Hepatocyte (in vitro differentiated cells): ENCODE results near the gene BGN. TPM values are rescaled to one million over a fixed set of nuclear protein-coding genes. Genes with fewer than 3 reads are reported as not detected.

Experiments
- DNase-seq: peaks from one replicate; pipeline ENCODE4 v3.0.0-alpha.2; 2016; ENCODE audit warnings: low spot score
- H2AFZ ChIP-seq: fragments of 200-600 bp; sonication (generic); 2 replicates; pipeline ENCODE4 v1.6.0; 2016; ENCODE audit warnings: antibody characterized with exemption, mild to moderate bottlenecking
- H3K27ac ChIP-seq: fragments of 200-600 bp; sonication (generic); 2 replicates; pipeline ENCODE4 v1.5.1; 2016; ENCODE audit warnings: mild to moderate bottlenecking
- H3K27me3 ChIP-seq: fragments of 200-600 bp; sonication (generic); 2 replicates; pipeline ENCODE4 v1.6.1; 2016
- H3K36me3 ChIP-seq: fragments of 200-600 bp; sonication (generic); replicated peaks from 2 replicates; pipeline ENCODE4 v1.5.1; 2016; ENCODE audit warnings: low read depth; ENCODE audit not compliant: insufficient read depth
- H3K4me1 ChIP-seq: fragments of 200-600 bp; sonication (generic); 2 replicates; pipeline ENCODE4 v1.5.1; 2016; ENCODE audit warnings: mild to moderate bottlenecking, moderate library complexity; ENCODE audit not compliant: insufficient read depth
- H3K4me2 ChIP-seq: fragments of 200-600 bp; sonication (generic); 2 replicates; pipeline ENCODE4 v1.6.0; 2016
- H3K4me3 ChIP-seq: fragments of 200-600 bp; sonication (generic); 2 replicates; pipeline ENCODE4 v1.5.1; 2016; ENCODE audit warnings: mild to moderate bottlenecking
- H3K79me2 ChIP-seq: fragments of 200-600 bp; sonication (generic); 2 replicates; pipeline ENCODE4 v1.6.0; 2017; ENCODE audit warnings: mild to moderate bottlenecking
- H3K9me2 ChIP-seq: fragments of 200-600 bp; sonication (generic); replicated peaks from 2 replicates; pipeline ENCODE4 v1.6.0; 2017; ENCODE audit warnings: mild to moderate bottlenecking; ENCODE audit not compliant: insufficient read depth
- H3K9me3 ChIP-seq: fragments of 200-600 bp; sonication (generic); 2 replicates; pipeline ENCODE4 v1.5.1; 2016; ENCODE audit warnings: low read depth, mild to moderate bottlenecking
- H4K20me1 ChIP-seq: fragments of 200-600 bp; sonication (generic); 2 replicates; pipeline ENCODE4 v1.6.0; 2016; ENCODE audit warnings: mild to moderate bottlenecking; ENCODE audit not compliant: insufficient read depth, poor library complexity, severe bottlenecking
- EZH2 ChIP-seq: fragments of 200-600 bp; sonication (generic); IDR thresholded peaks from 2 replicates; pipeline ENCODE4 v1.6.1; 2016; ENCODE audit warnings: antibody characterized with exemption, mild to moderate bottlenecking, borderline replicate concordance
- EZH2phosphoT487 ChIP-seq: fragments of 200-600 bp; sonication (generic); IDR thresholded peaks from one replicate; pipeline ENCODE4 v1.6.1; 2018; ENCODE audit warnings: antibody characterized with exemption, mild to moderate bottlenecking, low read depth, moderate library complexity; ENCODE audit not compliant: unreplicated experiment, severe bottlenecking
- WGBS: methylation state at CpG from one replicate; pipeline ENCODE4 v1.1.6; 2016; ENCODE audit warnings: low lambda C conversion rate; ENCODE audit errors: missing lambda C conversion rate; 5-methylcytosine and 5-hydroxymethylcytosine counted together
- polyA plus RNA-seq: library from polyadenylated mRNA; unstranded; fragments of >200 nt; fragmentation: Nextera tagmentation; extraction: Ambion mirVana; gene quantifications from 2 replicates; pipeline ENCODE4 v1.2.1, GENCODE V29; 2016
- total RNA-seq: library from RNA; depleted of rRNA; stranded (reverse); fragments of >200 nt; gene quantifications from 2 replicates; pipeline ENCODE4 v1.2.3, GENCODE V29; 2014
- TF ChIP-seq, protein P1 (sequence below): fragments of 200-600 bp; sonication (generic); IDR thresholded peaks from 2 replicates; pipeline ENCODE4 v1.5.1; 2016; ENCODE audit warnings: antibody characterized with exemption, mild to moderate bottlenecking; ENCODE audit not compliant: poor library complexity

BGN gene
- total and polyA plus RNA-seq, 2 experiments from 2014 or later, result 14.5 to 27.5 TPM

DNA sequence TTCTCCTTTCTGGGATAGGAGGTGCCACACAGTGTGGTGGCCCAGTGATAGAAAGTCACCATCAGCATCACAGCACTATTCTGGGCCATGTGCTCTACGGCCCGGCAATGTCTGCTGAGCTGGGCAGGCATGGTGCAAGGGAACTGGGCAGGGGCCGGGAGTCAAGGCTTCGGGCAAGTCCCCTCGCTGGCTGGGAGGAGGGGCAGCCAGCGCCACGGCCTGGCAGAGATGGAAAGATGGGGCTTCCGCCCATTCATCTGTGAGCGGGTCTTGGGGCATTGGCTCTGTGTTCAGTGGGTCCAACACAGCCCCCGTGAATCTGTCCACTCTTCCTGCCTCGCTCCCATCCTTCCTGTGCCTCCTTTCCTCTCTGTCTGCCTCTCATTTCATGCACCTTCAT is 15.6 kb downstream of the BGN start:
- TF ChIP-seq EZH2 (no peak), EZH2phosphoT487 (no peak)
- TF ChIP-seq, protein P1, sequence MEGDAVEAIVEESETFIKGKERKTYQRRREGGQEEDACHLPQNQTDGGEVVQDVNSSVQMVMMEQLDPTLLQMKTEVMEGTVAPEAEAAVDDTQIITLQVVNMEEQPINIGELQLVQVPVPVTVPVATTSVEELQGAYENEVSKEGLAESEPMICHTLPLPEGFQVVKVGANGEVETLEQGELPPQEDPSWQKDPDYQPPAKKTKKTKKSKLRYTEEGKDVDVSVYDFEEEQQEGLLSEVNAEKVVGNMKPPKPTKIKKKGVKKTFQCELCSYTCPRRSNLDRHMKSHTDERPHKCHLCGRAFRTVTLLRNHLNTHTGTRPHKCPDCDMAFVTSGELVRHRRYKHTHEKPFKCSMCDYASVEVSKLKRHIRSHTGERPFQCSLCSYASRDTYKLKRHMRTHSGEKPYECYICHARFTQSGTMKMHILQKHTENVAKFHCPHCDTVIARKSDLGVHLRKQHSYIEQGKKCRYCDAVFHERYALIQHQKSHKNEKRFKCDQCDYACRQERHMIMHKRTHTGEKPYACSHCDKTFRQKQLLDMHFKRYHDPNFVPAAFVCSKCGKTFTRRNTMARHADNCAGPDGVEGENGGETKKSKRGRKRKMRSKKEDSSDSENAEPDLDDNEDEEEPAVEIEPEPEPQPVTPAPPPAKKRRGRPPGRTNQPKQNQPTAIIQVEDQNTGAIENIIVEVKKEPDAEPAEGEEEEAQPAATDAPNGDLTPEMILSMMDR, result no peak
- 72% methylated on average over 11 of the region's 11 CpGs for WGBS
- H3K4me3 ChIP-seq, result no peak overlapping the region

GRCh38 chrX:153511784-153512500 is 17.2 kb downstream of the BGN start:
- H3K27ac ChIP-seq, result no peak overlapping the region
- H3K9me2 ChIP-seq, result no peaks in the 10 kb centered on the region
- no peaks in the 10 kb centered on the region for H3K27me3 ChIP-seq
- DNase-seq, result no peak
- H3K79me2 ChIP-seq, result no peaks in the 10 kb centered on the region
- H3K4me2 ChIP-seq, result no peak overlapping the region
- no peak overlapping the region for H3K4me3 ChIP-seq
- H3K9me3 ChIP-seq, result no peaks in the 10 kb centered on the region
- 83% methylated on average over 17 of the region's 17 CpGs for WGBS
- TF ChIP-seq, protein P1, result no peak
- H2AFZ ChIP-seq, result no peak overlapping the region
- no peaks in the 10 kb centered on the region for H3K36me3 ChIP-seq
- H3K4me1 ChIP-seq, result no peaks in the 10 kb centered on the region
- H4K20me1 ChIP-seq, result no peaks in the 10 kb centered on the region

More for the DNA sequence above, 15.6 kb downstream of the BGN start:
- DNase-seq, result no peak
- H3K27me3 ChIP-seq, result no peaks in the 10 kb centered on the region
- H3K36me3 ChIP-seq, result no peaks in the 10 kb centered on the region
- H2AFZ ChIP-seq, result no peak overlapping the region
- H3K27ac ChIP-seq, result no peak overlapping the region
- H3K4me2 ChIP-seq, result no peak overlapping the region
- no peaks in the 10 kb centered on the region for H4K20me1 ChIP-seq
- no peaks in the 10 kb centered on the region for H3K4me1 ChIP-seq
- H3K79me2 ChIP-seq, result no peaks in the 10 kb centered on the region
- no peaks in the 10 kb centered on the region for H3K9me2 ChIP-seq
- no peaks in the 10 kb centered on the region for H3K9me3 ChIP-seq

DNA sequence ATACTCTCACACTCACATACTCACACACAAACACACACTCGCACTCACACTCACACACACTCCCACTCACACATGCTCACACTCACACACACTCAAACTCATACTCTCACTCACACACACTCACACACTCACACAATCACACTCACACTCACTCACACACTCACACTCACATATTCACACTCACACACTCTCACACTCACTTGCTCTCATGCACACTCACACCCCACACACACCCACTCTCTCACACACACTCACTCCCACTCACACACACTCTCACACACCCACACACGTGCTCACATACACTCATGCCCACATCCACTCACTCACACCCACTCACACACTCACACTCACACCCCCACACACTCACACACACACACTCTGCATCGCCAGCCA is 17.7 kb downstream of the BGN start:
- Histone ChIP-seq H3K4me1 (no peaks in the 10 kb centered on the region), H3K4me2 (no peak overlapping the region), H3K4me3 (no peak overlapping the region), H3K9me2 (no peaks in the 10 kb centered on the region), H3K27ac (no peak overlapping the region), H3K27me3 (no peaks in the 10 kb centered on the region), H3K36me3 (no peaks in the 10 kb centered on the region), H2AFZ (no peak overlapping the region), H3K9me3 (no peaks in the 10 kb centered on the region), H4K20me1 (no peaks in the 10 kb centered on the region), H3K79me2 (no peaks in the 10 kb centered on the region)
- WGBS, result 57% methylated on average over 3 of the region's 3 CpGs
- TF ChIP-seq, protein P1, result no peak
- TF ChIP-seq EZH2, result no peak
- TF ChIP-seq EZH2phosphoT487, result no peak
- no peak for DNase-seq
